B cell (primary cell): Measurements from ENCODE around the gene THSD4. TPM values are rescaled to one million over a fixed set of nuclear protein-coding genes. Genes with fewer than 3 reads are reported as not detected.

ENCODE experiments used
- ATAC-seq: fragments of 200-7000 bp; cut with Tn5 transposase; one replicate; pipeline ENCODE4 v1.10.0; 2021; ENCODE audit warnings: low read depth, mild to moderate bottlenecking, moderate number of reproducible peaks, moderate library complexity
- CTCF ChIA-PET: fragments of 350-600 bp; sonication (Branson Sonifier 250); formaldehyde crosslinking; loops from one replicate; lab custom pipeline; 2021; ENCODE audit warnings: antibody characterized with exemption, inconsistent platforms; lab: Charles Lee
- POLR2A ChIA-PET: fragments of 350-600 bp; sonication (Branson Sonifier 250); formaldehyde crosslinking; loops from one replicate; lab custom pipeline; 2021; ENCODE audit warnings: antibody characterized with exemption; lab: Charles Lee
- DNase-seq: peaks from one replicate; pipeline ENCODE4 v3.0.0; 2013
- H2AFZ ChIP-seq: 2 replicates; pipeline ENCODE4 v1.6.1; 2012; ENCODE audit warnings: mild to moderate bottlenecking, low read depth, low read length; ENCODE audit not compliant: insufficient read depth, poor library complexity, severe bottlenecking
- H3K27ac ChIP-seq, 2 donors: 1 replicate in 1 of 2; 2 replicates in 1 of 2; pipeline ENCODE4 v1.5.1; 2012 to 2013; ENCODE audit warnings: low read length in 2 of 2, mild to moderate bottlenecking in 2 of 2, moderate library complexity in 1 of 2
- H3K27me3 ChIP-seq, 4 experiments: fragments of 200-600 bp in 1 of 4; sonication (generic) in 1 of 4; replicated peaks in 1 of 4; 1 replicate in 2 of 4; 2 replicates in 2 of 4; pipeline versions ENCODE4 v1.6.1 to v1.7.0; 2013 to 2016; ENCODE audit warnings: low read length in 3 of 4, mild to moderate bottlenecking in 2 of 4, mixed read lengths in 1 of 4, moderate library complexity in 1 of 4; ENCODE audit not compliant: insufficient read depth in 4 of 4, control insufficient read depth in 3 of 4; ENCODE audit errors: control extremely low read depth in 1 of 4
- H3K36me3 ChIP-seq, 2 experiments: replicated peaks in 1 of 2; 1 replicate in 1 of 2; 2 replicates in 1 of 2; pipeline versions ENCODE4 v1.6.1 to v1.7.1; 2013; ENCODE audit warnings: low read length in 1 of 2; ENCODE audit not compliant: insufficient read depth in 2 of 2, control insufficient read depth in 1 of 2; ENCODE audit errors: control extremely low read depth in 1 of 2, extremely low read depth in 1 of 2
- H3K4me1 ChIP-seq, 2 donors: fragments of 200-600 bp in 1 of 2; sonication (generic) in 1 of 2; 1 replicate in 1 of 2; 2 replicates in 1 of 2; pipeline versions ENCODE4 v1.5.1 to v1.6.1; 2013 to 2017; ENCODE audit warnings: low read length in 2 of 2; ENCODE audit not compliant: control insufficient read depth in 2 of 2, insufficient read depth in 2 of 2
- H3K4me2 ChIP-seq: replicated peaks from 2 replicates; pipeline ENCODE3; 2012; ENCODE audit warnings: mild to moderate bottlenecking, low read depth, low read length; ENCODE audit not compliant: poor library complexity, severe bottlenecking
- H3K4me3 ChIP-seq, 5 experiments: fragments of 200-600 bp in 1 of 5; sonication (generic) in 1 of 5; 1 replicate in 3 of 5; 2 replicates in 2 of 5; pipeline versions ENCODE4 v1.5.1 to v1.7.0; 2011 to 2016; ENCODE audit warnings: low read length in 4 of 5, mild to moderate bottlenecking in 4 of 5, low read depth in 2 of 5, control low read depth in 1 of 5, moderate library complexity in 1 of 5; ENCODE audit not compliant: insufficient read depth in 1 of 5; ENCODE audit errors: control extremely low read depth in 1 of 5, extremely low read depth in 1 of 5
- H3K79me2 ChIP-seq: fragments of 200-600 bp; sonication (generic); one replicate; pipeline ENCODE4 v1.6.0; 2016; ENCODE audit warnings: low read length; ENCODE audit not compliant: control insufficient read depth, insufficient read depth
- H3K9ac ChIP-seq: fragments of 200-600 bp; sonication (generic); 2 replicates; pipeline ENCODE4 v1.6.1; 2017; ENCODE audit warnings: mild to moderate bottlenecking, low read length, moderate library complexity
- H3K9me3 ChIP-seq, 3 donors: one replicate each; pipeline versions ENCODE4 v1.6.1 to v1.7.1; 2013; ENCODE audit warnings: low read length in 2 of 3; ENCODE audit not compliant: control insufficient read depth in 2 of 3, insufficient read depth in 1 of 3; ENCODE audit errors: control extremely low read depth in 1 of 3
- H4K20me1 ChIP-seq: 2 replicates; pipeline ENCODE4 v1.6.0; 2012; ENCODE audit warnings: mild to moderate bottlenecking, low read length; ENCODE audit not compliant: insufficient read depth, control insufficient read depth, poor library complexity, severe bottlenecking
- H3K27ac Mint-ChIP-seq: one replicate; pipeline ENCODE4 v1.8.0; 2021; ENCODE audit warnings: mixed read lengths
- H3K27me3 Mint-ChIP-seq: one replicate; pipeline ENCODE4 v1.8.0; 2021; ENCODE audit warnings: mixed read lengths
- H3K4me1 Mint-ChIP-seq: one replicate; pipeline ENCODE4 v1.8.0; 2021; ENCODE audit warnings: mixed read lengths
- H3K4me3 Mint-ChIP-seq: one replicate; pipeline ENCODE4 v1.8.0; 2021; ENCODE audit warnings: mixed read lengths
- H3K9me3 Mint-ChIP-seq: one replicate; pipeline ENCODE4 v1.8.0; 2022; ENCODE audit warnings: mixed read lengths; ENCODE audit not compliant: insufficient read depth
- EZH2 ChIP-seq: IDR thresholded peaks from 2 replicates; pipeline ENCODE4 v1.6.1; 2012; ENCODE audit warnings: borderline replicate concordance, low read depth, mild to moderate bottlenecking, moderate library complexity, low read length; ENCODE audit not compliant: insufficient read depth, poor library complexity, severe bottlenecking
- WGBS: methylation state at CpG from one replicate; pipeline ENCODE4 v1.1.5; 2013; ENCODE audit warnings: missing lambda C conversion rate; ENCODE audit not compliant: insufficient coverage; 5-methylcytosine and 5-hydroxymethylcytosine counted together
- intact Hi-C: fragments of 100-400 bp; cut with micrococcal nuclease; formaldehyde crosslinking; loops from one replicate; pipeline ENCODE4 v1.10.0; 2022
- polyA plus RNA-seq: library from polyadenylated mRNA; depleted of rRNA; stranded (reverse); fragments of >200 nt; gene quantifications from 2 replicates; pipeline ENCODE4 v1.2.3, GENCODE V29; 2012
- total RNA-seq, 2 donors: library from RNA; stranded (reverse); fragments of 120-200 nt in 1 of 2; gene quantifications; 1 replicate in 1 of 2; 2 replicates in 1 of 2; pipeline versions ENCODE4 v1.2.3 to v1.2.4, GENCODE V29; 2013 to 2022
- TF ChIP-seq, protein P1 (sequence below): fragments of 200-600 bp; IDR thresholded peaks from one replicate; pipeline ENCODE4 v1.8.0; 2022; ENCODE audit warnings: antibody characterized with exemption, mild to moderate bottlenecking

The THSD4 gene
- total and polyA plus RNA-seq, 2 donors (not counting 1 experiment from before 2014, with no cell fraction given) = not detected

GRCh38 chr15:71508081-71508682 lies 392.9 kb downstream of the THSD4 start:
- no peak overlapping the region for H3K9ac ChIP-seq
- no peaks in the 10 kb centered on the region for H3K4me1 Mint-ChIP-seq
- no peaks in the 10 kb centered on the region for H4K20me1 ChIP-seq
- H3K9me3 ChIP-seq = no peaks in the 10 kb centered on the region
- H3K4me3 ChIP-seq = no peak overlapping the region
- no peak overlapping the region for H2AFZ ChIP-seq
- DNase-seq (no peak), ATAC-seq (no peak)
- H3K27me3 Mint-ChIP-seq = peaks cover 9% of the 10 kb centered on the region
- 84% methylated on average over 2 of the region's 4 CpGs for WGBS
- intact Hi-C loops = no loop called here
- ChIA-PET CTCF (interaction anchor here (0.6 to 0.7 kb wide), 2 partner anchors 17 to 883 kb away, joined by 3 to 4 read pairs; no protein-coding TSS in a partner anchor), POLR2A (no interaction called here)
- H3K36me3 ChIP-seq = no peaks in the 10 kb centered on the region
- H3K9me3 Mint-ChIP-seq = peaks cover 3% of the 10 kb centered on the region
- H3K4me3 Mint-ChIP-seq = no peak overlapping the region
- no peaks in the 10 kb centered on the region for H3K27me3 ChIP-seq
- no peak for TF ChIP-seq EZH2
- no peak overlapping the region for H3K4me2 ChIP-seq
- H3K27ac ChIP-seq = no peak overlapping the region
- no peaks in the 10 kb centered on the region for H3K79me2 ChIP-seq
- H3K27ac Mint-ChIP-seq = no peak overlapping the region
- H3K4me1 ChIP-seq = no peaks in the 10 kb centered on the region

DNA sequence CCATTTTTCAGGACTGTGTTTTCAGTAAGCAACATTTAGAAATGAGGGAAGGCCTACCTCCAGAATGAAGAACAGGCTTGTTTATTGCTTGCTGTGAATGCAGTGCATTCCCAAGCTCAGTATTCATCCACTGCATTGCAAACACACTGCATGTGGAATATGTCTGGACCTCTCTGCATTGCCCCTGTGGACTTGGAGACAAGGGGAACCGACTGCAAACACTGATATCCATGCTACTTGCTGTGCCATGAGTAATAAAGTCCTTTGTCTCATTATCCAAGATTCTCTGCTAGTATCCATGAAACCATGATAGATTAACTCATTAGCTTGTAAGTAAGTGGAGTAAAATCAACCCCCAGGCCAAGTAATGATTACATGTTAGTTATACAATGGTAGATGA lies 393.9 kb downstream of the THSD4 start:
- Histone ChIP-seq H3K79me2 (no peaks in the 10 kb centered on the region), H4K20me1 (no peaks in the 10 kb centered on the region), H3K27me3 (no peaks in the 10 kb centered on the region), H3K9me3 (no peaks in the 10 kb centered on the region), H2AFZ (no peak overlapping the region), H3K4me3 (no peak overlapping the region), H3K4me1 (no peaks in the 10 kb centered on the region), H3K36me3 (no peaks in the 10 kb centered on the region), H3K9ac (no peak overlapping the region), H3K4me2 (no peak overlapping the region), H3K27ac (no peak overlapping the region)
- no peaks in the 10 kb centered on the region for H3K4me1 Mint-ChIP-seq
- no peak for TF ChIP-seq EZH2
- TF ChIP-seq, protein P1, sequence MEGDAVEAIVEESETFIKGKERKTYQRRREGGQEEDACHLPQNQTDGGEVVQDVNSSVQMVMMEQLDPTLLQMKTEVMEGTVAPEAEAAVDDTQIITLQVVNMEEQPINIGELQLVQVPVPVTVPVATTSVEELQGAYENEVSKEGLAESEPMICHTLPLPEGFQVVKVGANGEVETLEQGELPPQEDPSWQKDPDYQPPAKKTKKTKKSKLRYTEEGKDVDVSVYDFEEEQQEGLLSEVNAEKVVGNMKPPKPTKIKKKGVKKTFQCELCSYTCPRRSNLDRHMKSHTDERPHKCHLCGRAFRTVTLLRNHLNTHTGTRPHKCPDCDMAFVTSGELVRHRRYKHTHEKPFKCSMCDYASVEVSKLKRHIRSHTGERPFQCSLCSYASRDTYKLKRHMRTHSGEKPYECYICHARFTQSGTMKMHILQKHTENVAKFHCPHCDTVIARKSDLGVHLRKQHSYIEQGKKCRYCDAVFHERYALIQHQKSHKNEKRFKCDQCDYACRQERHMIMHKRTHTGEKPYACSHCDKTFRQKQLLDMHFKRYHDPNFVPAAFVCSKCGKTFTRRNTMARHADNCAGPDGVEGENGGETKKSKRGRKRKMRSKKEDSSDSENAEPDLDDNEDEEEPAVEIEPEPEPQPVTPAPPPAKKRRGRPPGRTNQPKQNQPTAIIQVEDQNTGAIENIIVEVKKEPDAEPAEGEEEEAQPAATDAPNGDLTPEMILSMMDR = no peak
- intact Hi-C loops = no loop called here
- WGBS = no CpG with 5 or more reads among the region's 1 CpG
- H3K27me3 Mint-ChIP-seq = peaks cover 12% of the 10 kb centered on the region
- CTCF ChIA-PET = no interaction called here
- H3K9me3 Mint-ChIP-seq = peaks cover 3% of the 10 kb centered on the region
- H3K4me3 Mint-ChIP-seq = no peak overlapping the region
- DNase-seq (no peak), ATAC-seq (no peak)
- no peak overlapping the region for H3K27ac Mint-ChIP-seq
- POLR2A ChIA-PET = no interaction called here
